HUES48 (cell line): ENCODE data around the gene CLIP1.
"Not testable (repeated sequence)": the region's sequence is repeated elsewhere in the genome, so short reads cannot be mapped to it uniquely, and the experiment has no call there.

Experiments used
- H3K27ac ChIP-seq: one replicate; pipeline ENCODE4 v1.7.0; 2013; ENCODE audit warnings: low read depth, low read length, inconsistent platforms
- H3K27me3 ChIP-seq: 2 replicates; pipeline ENCODE4 v1.6.1; 2013; ENCODE audit warnings: mild to moderate bottlenecking, low read length; ENCODE audit not compliant: control insufficient read depth, insufficient read depth
- H3K36me3 ChIP-seq: 2 replicates; pipeline ENCODE4 v1.6.1; 2013; ENCODE audit warnings: low read length; ENCODE audit not compliant: control insufficient read depth, insufficient read depth
- H3K4me1 ChIP-seq: 2 replicates; pipeline ENCODE4 v1.6.1; 2013; ENCODE audit warnings: mild to moderate bottlenecking, low read length; ENCODE audit not compliant: control insufficient read depth, insufficient read depth
- H3K4me3 ChIP-seq: 2 replicates; pipeline ENCODE4 v1.5.1; 2013; ENCODE audit warnings: mild to moderate bottlenecking, low read depth, low read length
- H3K9ac ChIP-seq: 2 replicates; pipeline ENCODE4 v1.6.1; 2013; ENCODE audit warnings: mild to moderate bottlenecking, low read depth, low read length, moderate library complexity
- H3K9me3 ChIP-seq: 2 replicates; pipeline ENCODE4 v1.6.1; 2013; ENCODE audit warnings: low read length; ENCODE audit not compliant: control insufficient read depth, insufficient read depth

Gene CLIP1

DNA sequence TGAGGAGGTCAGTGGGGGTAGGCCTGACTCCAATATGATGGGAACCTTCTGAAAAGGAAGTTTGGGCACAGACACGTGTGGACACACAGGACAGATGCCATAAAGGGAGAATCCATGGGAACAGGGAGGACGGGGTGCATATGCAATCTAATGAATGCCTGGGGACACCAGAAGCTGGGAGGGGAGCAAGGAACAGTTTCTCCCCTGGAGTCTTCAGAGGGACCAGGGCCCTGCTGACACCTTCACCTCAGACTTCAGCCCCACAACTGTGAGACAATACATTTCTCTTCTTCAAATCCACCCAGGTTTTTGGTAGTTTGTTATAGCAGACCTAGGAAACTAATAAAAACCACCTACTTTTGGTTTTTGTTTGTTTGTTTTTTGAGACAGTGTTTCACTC lies 35.2 kb upstream of the CLIP1 start:
- no peak overlapping the region for H3K9ac ChIP-seq
- H3K27ac ChIP-seq, result no peak overlapping the region
- no peaks in the 10 kb centered on the region for H3K4me1 ChIP-seq

GRCh38 chr12:122454739-122455138 lies 32.3 kb upstream of the CLIP1 start:
- Histone ChIP-seq H3K9me3 (no peaks in the 10 kb centered on the region), H3K36me3 (no peaks in the 10 kb centered on the region), H3K9ac (no peak overlapping the region), H3K27me3 (no peaks in the 10 kb centered on the region), H3K27ac (no peak overlapping the region), H3K4me1 (no peaks in the 10 kb centered on the region), H3K4me3 (no peak overlapping the region)

More for the DNA sequence above, 35.2 kb upstream of the CLIP1 start:
- Histone ChIP-seq H3K9me3 (no peaks in the 10 kb centered on the region), H3K36me3 (no peaks in the 10 kb centered on the region), H3K4me3 (no peak overlapping the region), H3K27me3 (no peaks in the 10 kb centered on the region)

DNA sequence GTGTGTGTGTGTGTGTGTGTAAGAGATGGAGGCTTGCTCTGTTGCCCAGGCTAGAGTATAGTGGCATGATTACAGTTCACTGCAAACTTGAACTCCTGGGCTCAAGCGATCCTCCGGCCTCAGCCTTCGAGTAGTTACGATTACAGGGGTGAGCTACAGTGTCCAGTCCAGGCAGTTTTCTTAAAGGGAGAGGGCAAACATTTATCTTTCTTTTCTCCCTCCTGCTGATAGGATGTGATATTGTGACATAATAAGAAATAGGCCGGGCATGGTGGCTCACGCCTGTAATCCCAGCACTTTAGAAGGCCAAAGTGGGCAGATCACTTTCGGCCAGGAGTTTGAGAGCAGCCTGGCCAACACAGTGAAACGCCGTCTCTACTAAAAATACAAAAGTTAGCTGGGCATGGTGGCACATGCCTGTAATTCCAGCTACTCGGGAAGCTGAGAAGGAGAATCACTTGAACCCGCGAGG lies 31.8 kb upstream of the CLIP1 start:
- no peaks in the 10 kb centered on the region for H3K27me3 ChIP-seq
- no peak overlapping the region for H3K27ac ChIP-seq
- H3K4me1 ChIP-seq, result no peaks in the 10 kb centered on the region
- H3K9ac ChIP-seq, result no peak overlapping the region
- no peaks in the 10 kb centered on the region for H3K9me3 ChIP-seq
- H3K4me3 ChIP-seq, result no peak overlapping the region
- H3K36me3 ChIP-seq, result no peaks in the 10 kb centered on the region

DNA sequence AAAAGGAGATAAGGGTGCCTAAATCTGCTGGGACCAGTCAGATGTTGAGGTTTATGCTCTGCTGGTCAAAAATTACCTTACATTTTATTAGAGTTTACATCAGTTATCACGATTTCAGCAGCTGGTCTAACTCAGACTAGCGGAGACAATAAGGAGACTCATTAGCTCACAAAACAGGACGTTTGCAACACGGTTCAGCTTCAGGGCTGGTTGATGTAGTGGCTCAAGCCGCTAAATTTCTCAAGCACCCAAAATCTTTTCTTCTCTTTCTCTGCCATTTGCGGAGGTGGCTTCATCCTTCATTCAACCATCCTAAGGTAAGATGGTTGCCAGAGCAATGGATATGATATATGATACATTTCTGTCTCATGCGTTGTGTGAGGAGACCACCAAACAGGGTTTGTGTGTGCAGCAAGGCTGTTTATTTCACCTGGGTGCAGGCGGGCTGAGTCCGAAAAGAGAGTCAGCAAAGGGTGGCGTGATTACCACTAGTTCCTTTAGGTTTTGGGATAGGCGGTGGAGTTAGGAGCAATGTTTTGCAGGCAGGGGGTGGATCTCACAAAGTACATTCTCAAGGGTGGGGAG lies 30.3 kb upstream of the CLIP1 start:
- Histone ChIP-seq H3K4me3 (no peak overlapping the region), H3K27me3 (no peaks in the 10 kb centered on the region), H3K4me1 (no peaks in the 10 kb centered on the region), H3K9me3 (no peaks in the 10 kb centered on the region), H3K9ac (no peak overlapping the region), H3K27ac (no peak overlapping the region), H3K36me3 (no peaks in the 10 kb centered on the region)

DNA sequence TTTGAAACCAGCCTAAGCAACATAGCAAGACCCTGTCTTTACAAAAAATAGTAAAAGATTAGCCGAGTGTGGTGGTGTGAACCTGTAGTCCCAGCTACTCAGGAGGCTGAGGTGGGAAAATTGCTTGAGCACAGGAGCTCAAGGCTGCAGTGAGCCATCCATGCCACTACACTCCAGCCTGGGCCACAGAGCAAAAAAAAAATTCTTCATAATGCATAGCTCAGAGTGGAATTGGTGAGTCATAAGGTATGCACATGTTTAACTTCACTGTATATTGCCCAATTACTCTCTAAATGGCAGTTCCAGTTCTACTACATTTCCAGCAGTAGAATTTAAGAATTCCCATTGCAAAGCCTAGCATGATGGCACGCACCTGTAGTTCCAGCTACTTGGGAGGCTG lies 26.8 kb upstream of the CLIP1 start:
- H3K4me3 ChIP-seq, result no peak overlapping the region
- no peak overlapping the region for H3K27ac ChIP-seq
- no peaks in the 10 kb centered on the region for H3K4me1 ChIP-seq
- H3K9ac ChIP-seq, result no peak overlapping the region
- H3K36me3 ChIP-seq, result no peaks in the 10 kb centered on the region
- H3K27me3 ChIP-seq, result no peaks in the 10 kb centered on the region
- H3K9me3 ChIP-seq, result no peaks in the 10 kb centered on the region

DNA sequence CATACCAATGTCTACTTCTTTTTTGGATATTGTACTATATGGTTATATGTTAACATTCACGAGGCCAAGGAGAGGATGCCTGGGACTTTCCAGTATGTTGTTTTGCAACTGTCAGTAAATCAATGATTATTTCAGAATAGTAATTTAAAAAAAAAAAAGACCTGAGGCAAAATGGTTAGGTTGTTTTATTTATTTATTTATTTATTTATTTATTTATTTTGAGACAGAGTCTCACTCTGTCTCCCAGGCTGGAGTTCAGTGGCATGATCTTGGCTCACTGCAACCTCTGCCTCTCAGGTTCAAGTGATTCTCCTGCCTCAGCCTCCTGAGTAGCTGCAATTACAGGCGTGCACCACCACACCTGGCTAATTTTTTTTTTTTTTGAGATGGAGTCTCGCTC lies 25.4 kb upstream of the CLIP1 start:
- H3K4me3 ChIP-seq, H3K27ac ChIP-seq, H3K9ac ChIP-seq, H3K36me3 ChIP-seq, H3K27me3 ChIP-seq, H3K9me3 ChIP-seq, H3K4me1 ChIP-seq: not testable (repeated sequence)

GRCh38 chr12:122446390-122446789 lies 23.9 kb upstream of the CLIP1 start:
- not testable (repeated sequence) for H3K4me3 ChIP-seq, H3K4me1 ChIP-seq, H3K9me3 ChIP-seq, H3K36me3 ChIP-seq, H3K27ac ChIP-seq, H3K9ac ChIP-seq, H3K27me3 ChIP-seq

GRCh38 chr12:122444071-122444470 lies 21.6 kb upstream of the CLIP1 start:
- H3K27ac ChIP-seq, H3K36me3 ChIP-seq, H3K9me3 ChIP-seq, H3K4me1 ChIP-seq, H3K9ac ChIP-seq, H3K4me3 ChIP-seq, H3K27me3 ChIP-seq: not testable (repeated sequence)

DNA sequence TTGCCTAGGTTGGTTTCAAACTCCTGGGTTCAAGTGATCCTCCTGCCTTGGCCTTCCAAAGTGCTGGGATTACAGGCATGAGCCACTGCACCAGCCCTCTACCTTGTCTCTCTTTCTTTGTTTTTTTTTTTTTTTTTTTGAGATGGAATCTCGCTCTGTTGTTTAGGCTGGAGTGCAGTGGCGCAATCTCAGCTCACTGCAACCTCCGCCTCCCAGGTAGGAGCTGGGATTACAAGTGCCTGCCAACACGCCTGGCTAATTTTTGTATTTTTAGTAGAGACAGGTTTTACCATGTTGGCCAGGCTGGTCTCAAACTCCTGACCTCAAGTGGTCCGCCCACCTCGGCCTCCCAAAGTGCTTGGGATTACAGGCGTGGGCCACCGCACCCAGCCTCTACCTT lies 16.4 kb upstream of the CLIP1 start:
- H3K36me3 ChIP-seq, H3K9ac ChIP-seq, H3K4me3 ChIP-seq, H3K27ac ChIP-seq, H3K4me1 ChIP-seq, H3K9me3 ChIP-seq, H3K27me3 ChIP-seq: not testable (repeated sequence)

DNA sequence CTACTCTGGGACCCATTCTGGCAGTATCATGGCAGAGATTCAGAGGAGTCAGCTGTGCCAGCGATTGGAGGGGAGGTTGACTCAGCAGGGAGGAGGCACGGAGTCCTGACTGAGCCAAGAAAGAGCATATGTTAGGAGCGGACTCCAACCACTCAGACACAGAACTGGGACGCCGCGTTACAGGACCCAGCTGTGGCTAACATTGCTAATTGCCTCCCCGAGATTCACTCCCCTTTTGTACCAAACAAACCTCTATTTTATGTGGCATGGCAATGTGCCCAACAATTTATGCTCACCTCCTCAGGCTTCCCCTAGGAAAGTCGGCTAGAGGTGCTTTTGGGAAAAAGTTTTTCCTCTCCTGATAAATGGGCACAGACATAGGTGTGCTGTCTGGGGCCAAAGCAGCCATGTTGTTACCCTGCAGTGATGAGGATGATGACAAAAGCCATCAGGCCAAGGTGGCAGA lies 15.2 kb upstream of the CLIP1 start:
- Histone ChIP-seq H3K9me3 (no peaks in the 10 kb centered on the region), H3K4me3 (no peak overlapping the region), H3K4me1 (no peaks in the 10 kb centered on the region), H3K27me3 (no peaks in the 10 kb centered on the region), H3K27ac (no peak overlapping the region), H3K9ac (no peak overlapping the region), H3K36me3 (no peaks in the 10 kb centered on the region)

DNA sequence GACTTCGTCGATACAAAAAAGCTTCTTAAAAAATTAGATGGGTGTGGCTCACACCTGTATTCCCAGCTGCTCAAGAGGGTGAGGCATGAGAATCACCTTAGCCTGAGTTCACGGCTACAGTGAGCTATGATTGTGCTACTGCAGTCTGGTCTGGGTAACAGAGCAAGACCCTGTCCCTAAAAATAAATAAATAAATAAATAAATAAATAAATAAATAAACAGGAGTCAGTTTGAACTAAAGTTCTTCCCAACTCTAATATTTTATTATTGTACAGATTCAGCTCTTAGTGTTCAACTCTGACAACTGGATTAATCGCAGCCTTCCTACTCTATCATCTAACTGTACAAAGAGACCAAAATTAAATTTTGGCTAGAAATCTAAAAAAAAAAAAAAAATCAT lies 12.7 kb upstream of the CLIP1 start:
- no peak overlapping the region for H3K4me3 ChIP-seq
- no peak overlapping the region for H3K27ac ChIP-seq
- H3K36me3 ChIP-seq, result no peaks in the 10 kb centered on the region
- no peaks in the 10 kb centered on the region for H3K27me3 ChIP-seq
- H3K9ac ChIP-seq, result no peak overlapping the region
- H3K9me3 ChIP-seq, result no peaks in the 10 kb centered on the region
- no peaks in the 10 kb centered on the region for H3K4me1 ChIP-seq

DNA sequence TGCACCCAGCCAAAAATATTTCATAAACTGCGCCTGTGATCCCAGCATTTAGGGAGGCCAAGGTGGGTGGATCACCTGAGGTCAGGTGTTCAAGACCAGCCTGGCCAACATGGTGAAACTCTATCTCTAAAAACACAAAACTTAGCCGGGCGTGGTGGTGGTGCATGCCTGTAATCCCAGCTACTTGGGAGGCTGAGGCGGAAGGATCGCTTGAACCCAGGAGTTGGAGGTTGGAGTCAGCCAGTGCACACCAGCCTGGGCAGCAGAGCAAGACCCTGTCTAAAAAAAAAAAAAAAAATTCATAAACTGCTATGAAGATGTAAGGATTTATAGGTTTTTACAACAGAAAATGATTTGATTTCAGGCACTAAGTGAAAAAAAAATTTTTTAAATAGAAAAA lies 6.6 kb upstream of the CLIP1 start:
- not testable (repeated sequence) for H3K27ac ChIP-seq, H3K9me3 ChIP-seq, H3K4me3 ChIP-seq, H3K9ac ChIP-seq, H3K36me3 ChIP-seq, H3K27me3 ChIP-seq, H3K4me1 ChIP-seq
